ENCODE results near the gene SMC5. TPM values are rescaled to one million over a fixed set of nuclear protein-coding genes. Genes with fewer than 3 reads are reported as not detected.

The SMC5 gene
- total RNA-seq, 2 donors from 2014 or later, result 30.0 to 42.5 TPM

- no peaks in the 10 kb centered on the region for H3K9me3 Mint-ChIP-seq
- H3K27me3 ChIP-seq (ENCODE audit: control insufficient read depth, insufficient read depth, low read length, poor library complexity, severe bottlenecking), result no peaks in the 10 kb centered on the region
- TF ChIP-seq CTCF (conservative IDR thresholded peaks at IDR 0.05), result no peak
- no peaks in the 10 kb centered on the region for H3K9me3 ChIP-seq (ENCODE audit: control insufficient read depth, low read length)
- peaks cover 7% of the 10 kb centered on the region for H3K4me1 Mint-ChIP-seq
- peaks cover 7% of the 10 kb centered on the region for H3K27me3 Mint-ChIP-seq (ENCODE audit: insufficient read depth)
- no peak overlapping the region for H3K27ac ChIP-seq (ENCODE audit: low read depth, low read length)
- no peaks in the 10 kb centered on the region for H3K4me1 ChIP-seq (ENCODE audit: control insufficient read depth, insufficient read depth, low read length)
- H3K36me3 Mint-ChIP-seq (ENCODE audit: low read depth), result no peaks in the 10 kb centered on the region
- H3K9ac ChIP-seq (ENCODE audit: extremely low read depth, low read length, poor library complexity, severe bottlenecking), result no peak overlapping the region
- no peak overlapping the region for H3K4me3 ChIP-seq (ENCODE audit: low read length)
- no peak overlapping the region for H3K27ac Mint-ChIP-seq
- no peak for DNase-seq
- no peak overlapping the region for H3K4me3 Mint-ChIP-seq
- WGBS, 2 experiments (ENCODE audit: insufficient coverage in 1 of 2, insufficient read length in 1 of 2), result 82 to 94% methylated on average over 2 of the region's 2 CpGs
- H3K36me3 ChIP-seq (ENCODE audit: control insufficient read depth, insufficient read depth, low read length), result no peaks in the 10 kb centered on the region
These were observed 144.4 kb downstream of the SMC5 start for GRCh38 chr9:70403166-70403565.

- no peak for DNase-seq
- Mint-ChIP-seq H3K27ac (no peak overlapping the region), H3K4me1 (peaks cover 7% of the 10 kb centered on the region), H3K36me3 (ENCODE audit: low read depth) (no peaks in the 10 kb centered on the region), H3K4me3 (no peak overlapping the region), H3K9me3 (no peaks in the 10 kb centered on the region), H3K27me3 (ENCODE audit: insufficient read depth) (peaks cover 7% of the 10 kb centered on the region)
- Histone ChIP-seq H3K9me3 (ENCODE audit: control insufficient read depth, low read length) (no peaks in the 10 kb centered on the region), H3K4me1 (ENCODE audit: control insufficient read depth, insufficient read depth, low read length) (no peaks in the 10 kb centered on the region), H3K27me3 (ENCODE audit: control insufficient read depth, insufficient read depth, low read length, poor library complexity, severe bottlenecking) (no peaks in the 10 kb centered on the region), H3K9ac (ENCODE audit: extremely low read depth, low read length, poor library complexity, severe bottlenecking) (no peak overlapping the region), H3K36me3 (ENCODE audit: control insufficient read depth, insufficient read depth, low read length) (no peaks in the 10 kb centered on the region), H3K4me3 (ENCODE audit: low read length) (no peak overlapping the region), H3K27ac (ENCODE audit: low read depth, low read length) (no peak overlapping the region)
- WGBS, 2 experiments (ENCODE audit: insufficient coverage in 1 of 2, insufficient read length in 1 of 2), result 90 to 94% methylated on average over 3 to 4 of the region's 4 CpGs
- no peak for TF ChIP-seq CTCF (conservative IDR thresholded peaks at IDR 0.05)
These were observed 144.8 kb downstream of the SMC5 start for GRCh38 chr9:70403618-70404025.

- H3K9me3 ChIP-seq (ENCODE audit: control insufficient read depth, low read length), result no peaks in the 10 kb centered on the region
- H3K9ac ChIP-seq (ENCODE audit: extremely low read depth, low read length, poor library complexity, severe bottlenecking), result no peak overlapping the region
- 88% methylated on average over 1 of the region's 2 CpGs; no CpG with 5 or more reads in 1 of the 2 experiments for WGBS, 2 experiments (ENCODE audit: insufficient coverage in 1 of 2, insufficient read length in 1 of 2)
- no peak for TF ChIP-seq CTCF (conservative IDR thresholded peaks at IDR 0.05)
- H3K4me3 ChIP-seq (ENCODE audit: low read length), result no peak overlapping the region
- peak; percentile 8 for DNase-seq
- no peak overlapping the region for H3K27ac ChIP-seq (ENCODE audit: low read depth, low read length)
- H3K27me3 ChIP-seq (ENCODE audit: control insufficient read depth, insufficient read depth, low read length, poor library complexity, severe bottlenecking), result no peaks in the 10 kb centered on the region
- Mint-ChIP-seq H3K27ac (no peak overlapping the region), H3K4me3 (no peak overlapping the region), H3K9me3 (no peaks in the 10 kb centered on the region), H3K27me3 (ENCODE audit: insufficient read depth) (peaks cover 7% of the 10 kb centered on the region), H3K36me3 (ENCODE audit: low read depth) (no peaks in the 10 kb centered on the region), H3K4me1 (peaks cover 7% of the 10 kb centered on the region)
- H3K36me3 ChIP-seq (ENCODE audit: control insufficient read depth, insufficient read depth, low read length), result no peaks in the 10 kb centered on the region
- H3K4me1 ChIP-seq (ENCODE audit: control insufficient read depth, insufficient read depth, low read length), result no peaks in the 10 kb centered on the region
These were observed 145.5 kb downstream of the SMC5 start for GRCh38 chr9:70404261-70404660.

Other genes with a start within 250 kb of the SMC5 start
- 1 to 10 TPM in 1 of 2 donors, under 1 TPM in 1; 0.44 to 1.4 TPM for gene MAMDC2, start 215.1 kb upstream of the SMC5 start, total RNA-seq
- gene KLF9, start 155.7 kb downstream of the SMC5 start, total RNA-seq, result under 1 TPM; 0.13 to 0.31 TPM

Data from endodermal cell (in vitro differentiated cells).